Large intestine (tissue), 3 donors: ENCODE measurements around the gene ABHD8. TPM values are rescaled to one million over a fixed set of nuclear protein-coding genes. Genes with fewer than 3 reads are reported as not detected.

Source experiments
- DNase-seq, 2 donors: peaks; one replicate each; pipeline versions ENCODE4 v3.0.0 to v3.0.0-alpha.2; 2013
- H3K27ac ChIP-seq: one replicate; pipeline ENCODE4 v1.5.1; 2013; ENCODE audit warnings: low read length
- H3K27me3 ChIP-seq: 2 replicates; pipeline ENCODE4 v1.6.1; 2013; ENCODE audit warnings: low read length; ENCODE audit not compliant: control insufficient read depth, insufficient read depth
- H3K36me3 ChIP-seq: 2 replicates; pipeline ENCODE4 v1.6.1; 2013; ENCODE audit warnings: low read length; ENCODE audit not compliant: control insufficient read depth, insufficient read depth
- H3K4me1 ChIP-seq: one replicate; pipeline ENCODE4 v1.6.1; 2013; ENCODE audit warnings: low read length; ENCODE audit not compliant: control insufficient read depth, insufficient read depth
- H3K4me3 ChIP-seq: one replicate; pipeline ENCODE4 v1.5.1; 2013; ENCODE audit warnings: low read length
- H3K9me3 ChIP-seq: one replicate; pipeline ENCODE4 v1.6.1; 2013; ENCODE audit warnings: mild to moderate bottlenecking, low read depth, low read length, moderate library complexity; ENCODE audit not compliant: control insufficient read depth
- WGBS: methylation state at CpG from one replicate; pipeline ENCODE4 v1.1.5; 2013; ENCODE audit warnings: low lambda C conversion rate; ENCODE audit not compliant: insufficient coverage; 5-methylcytosine and 5-hydroxymethylcytosine counted together
- polyA plus RNA-seq: library from polyadenylated mRNA; unstranded; fragments of 120-200 nt; gene quantifications from one replicate; pipeline ENCODE4 v1.2.1, GENCODE V29; 2013

Gene ABHD8
- polyA plus RNA-seq, 1 donor = 5.0 TPM

DNA sequence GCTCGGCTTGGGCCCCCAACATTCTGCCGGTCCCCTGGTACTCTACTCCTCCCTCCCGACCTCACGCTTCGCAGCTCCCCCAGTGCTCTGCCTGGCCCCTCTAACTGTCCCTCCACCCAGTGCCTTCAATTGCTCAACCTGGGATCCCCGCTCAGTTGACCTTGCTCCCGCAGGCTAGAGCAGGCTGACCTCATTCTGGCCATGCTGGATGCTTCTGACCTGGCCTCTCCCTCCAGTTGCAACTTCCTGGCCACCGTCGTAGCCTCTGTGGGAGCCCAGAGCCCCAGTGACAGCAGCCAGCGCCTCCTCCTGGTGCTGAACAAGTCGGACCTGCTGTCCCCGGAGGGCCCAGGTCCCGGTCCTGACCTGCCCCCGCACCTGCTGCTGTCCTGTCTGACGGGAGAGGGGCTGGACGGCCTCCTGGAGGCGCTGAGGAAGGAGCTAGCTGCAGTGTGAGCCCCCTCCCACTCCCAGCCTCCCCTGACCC is 37.7 kb upstream of the ABHD8 start:
- Histone ChIP-seq H3K9me3 (peaks cover 9% of the 10 kb centered on the region), H3K27me3 (no peaks in the 10 kb centered on the region), H3K4me3 (no peak overlapping the region), H3K4me1 (peaks cover 16% of the 10 kb centered on the region), H3K27ac (no peak overlapping the region), H3K36me3 (peaks cover 6% of the 10 kb centered on the region)
- no CpG with 5 or more reads among the region's 17 CpGs for WGBS
- DNase-seq = no peak

DNA sequence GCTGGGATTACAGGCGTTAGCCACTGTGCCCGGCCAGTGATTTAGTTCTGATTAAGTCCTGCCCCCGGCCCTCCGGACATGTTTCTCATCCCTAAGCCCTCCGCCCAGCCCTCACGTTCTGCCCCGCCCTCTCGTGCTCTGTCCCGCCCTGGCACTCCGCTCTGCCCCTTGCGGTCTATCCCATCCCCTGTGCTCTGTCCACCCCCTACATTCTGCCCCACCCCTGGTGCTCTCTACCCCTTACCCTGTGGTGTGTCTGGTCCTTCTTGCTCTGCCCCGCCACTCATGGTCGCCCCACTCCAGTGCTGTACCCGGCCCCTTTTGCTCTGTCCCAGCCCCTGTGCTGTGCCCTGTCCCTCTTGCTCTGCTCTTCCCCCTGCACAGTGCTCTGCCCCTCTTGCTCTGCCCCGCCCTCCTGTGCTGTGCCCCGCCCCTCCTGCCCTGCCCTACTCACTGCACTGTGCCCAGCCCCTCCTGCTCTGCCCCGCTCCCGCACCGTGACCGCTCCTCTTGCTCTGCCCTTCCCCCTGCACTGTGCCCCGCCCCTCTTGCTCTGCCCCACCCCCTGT is 37.2 kb upstream of the ABHD8 start:
- H3K4me3 ChIP-seq = peak overlapping the region; percentile 6
- peak in 1 of 2 donors; percentile 77 for DNase-seq

DNA sequence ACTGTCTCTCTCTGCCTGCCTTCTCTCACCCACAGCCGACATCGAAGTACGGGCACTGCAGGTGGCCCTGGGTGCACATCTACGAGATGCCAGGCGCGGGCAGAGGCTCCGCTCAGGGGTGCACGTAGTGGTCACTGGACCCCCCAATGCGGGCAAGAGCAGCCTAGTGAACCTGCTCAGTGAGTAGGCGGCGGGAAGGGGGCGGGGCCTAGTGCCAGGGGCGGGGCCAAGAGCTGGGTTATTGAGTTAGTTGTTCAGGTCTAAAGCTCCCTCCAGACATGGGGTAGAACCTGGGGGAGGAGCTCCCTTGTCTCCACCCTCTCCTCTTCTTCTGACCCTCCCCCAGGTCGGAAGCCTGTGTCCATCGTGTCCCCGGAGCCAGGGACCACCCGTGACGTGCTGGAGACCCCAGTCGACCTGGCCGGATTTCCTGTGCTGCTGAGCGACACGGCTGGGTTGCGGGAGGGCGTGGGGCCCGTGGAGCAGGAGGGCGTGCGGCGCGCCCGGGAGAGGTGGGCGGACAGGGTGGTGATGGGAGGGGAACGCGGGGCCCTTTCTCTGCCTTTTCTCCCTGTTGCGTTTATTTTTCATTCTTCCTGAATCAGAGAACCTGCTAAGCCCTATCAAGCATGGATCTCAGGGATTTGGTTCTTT is 36.0 kb upstream of the ABHD8 start:
- Histone ChIP-seq H3K27me3 (no peaks in the 10 kb centered on the region), H3K27ac (no peak overlapping the region), H3K9me3 (peaks cover 9% of the 10 kb centered on the region), H3K4me3 (no peak overlapping the region), H3K4me1 (peaks cover 20% of the 10 kb centered on the region), H3K36me3 (peaks cover 6% of the 10 kb centered on the region)
- DNase-seq = no peak
- no CpG with 5 or more reads among the region's 34 CpGs for WGBS

More for the DNA sequence above, 37.2 kb upstream of the ABHD8 start:
- Histone ChIP-seq H3K27ac (no peak overlapping the region), H3K9me3 (peaks cover 9% of the 10 kb centered on the region), H3K27me3 (no peaks in the 10 kb centered on the region), H3K4me1 (peaks cover 16% of the 10 kb centered on the region), H3K36me3 (peaks cover 6% of the 10 kb centered on the region)
- 28% methylated on average over 4 of the region's 21 CpGs for WGBS

DNA sequence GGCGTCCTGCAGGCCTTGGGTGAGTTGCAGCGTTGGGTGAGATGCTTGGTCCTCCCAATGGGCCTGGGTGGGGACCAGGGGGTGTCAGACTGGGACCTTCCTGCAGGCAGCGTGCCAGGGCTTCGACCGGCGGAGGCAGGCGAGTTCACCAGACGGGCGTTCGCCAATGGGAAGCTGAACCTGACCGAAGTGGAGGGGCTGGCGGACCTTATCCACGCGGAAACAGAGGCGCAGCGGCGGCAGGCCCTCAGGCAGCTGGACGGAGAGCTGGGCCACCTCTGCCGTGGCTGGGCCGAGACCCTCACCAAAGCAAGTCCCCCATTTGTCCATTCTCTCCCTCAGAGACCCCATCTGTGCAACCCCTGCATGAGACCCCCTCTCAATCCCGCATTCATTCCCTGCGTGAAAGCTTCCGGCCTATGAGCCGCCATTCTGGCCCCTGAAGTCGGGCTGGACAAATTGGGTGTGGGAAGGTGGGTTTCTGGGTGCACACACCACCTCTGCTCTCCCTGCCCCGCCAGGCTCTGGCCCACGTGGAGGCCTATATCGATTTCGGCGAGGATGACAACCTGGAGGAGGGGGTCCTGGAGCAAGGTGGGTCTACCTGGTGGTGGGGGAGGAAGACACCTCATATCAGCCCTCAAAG is 35.3 kb upstream of the ABHD8 start:
- H3K27me3 ChIP-seq = no peaks in the 10 kb centered on the region
- no CpG with 5 or more reads among the region's 30 CpGs for WGBS
- H3K4me3 ChIP-seq = peak overlapping the region; percentile 82
- no peak overlapping the region for H3K27ac ChIP-seq
- no peak for DNase-seq
- peaks cover 9% of the 10 kb centered on the region for H3K9me3 ChIP-seq
- H3K36me3 ChIP-seq = peaks cover 6% of the 10 kb centered on the region
- peaks cover 26% of the 10 kb centered on the region for H3K4me1 ChIP-seq

DNA sequence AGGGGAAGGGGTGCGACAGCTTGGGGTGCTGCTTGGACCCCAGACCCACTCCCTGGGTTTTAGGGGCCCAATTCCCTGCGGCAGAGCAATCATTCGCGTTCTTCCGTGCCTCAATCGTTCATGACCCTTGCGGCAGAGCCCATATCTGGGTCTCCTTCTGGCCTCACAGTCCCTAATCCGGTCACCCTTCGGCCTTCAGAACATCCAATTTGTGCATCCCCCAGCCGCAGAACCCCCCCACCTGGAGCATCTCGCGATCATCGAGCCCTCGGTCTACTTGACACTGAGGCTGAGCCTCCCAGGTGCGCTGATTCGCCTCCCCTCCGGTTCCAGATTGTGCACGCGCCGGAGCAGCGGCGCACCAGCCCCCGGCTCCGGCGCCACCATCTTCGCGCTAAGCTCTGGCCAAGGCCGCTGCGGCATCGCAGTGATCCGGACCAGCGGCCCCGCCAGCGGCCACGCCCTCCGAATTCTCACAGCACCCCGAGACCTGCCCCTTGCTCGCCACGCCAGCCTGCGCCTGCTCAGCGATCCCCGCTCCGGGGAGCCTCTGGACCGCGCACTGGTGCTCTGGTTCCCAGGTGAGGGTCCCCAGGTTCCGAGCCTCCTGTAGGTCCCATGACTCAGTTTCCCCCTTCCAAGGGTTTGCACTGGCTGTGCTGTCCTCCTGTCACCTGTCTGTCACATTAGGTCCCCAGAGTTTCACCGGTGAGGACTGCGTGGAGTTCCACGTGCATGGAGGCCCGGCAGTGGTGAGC is 34.6 kb upstream of the ABHD8 start:
- WGBS = no CpG with 5 or more reads among the region's 50 CpGs
- H3K9me3 ChIP-seq = peaks cover 14% of the 10 kb centered on the region
- peak overlapping the region; percentile 82 for H3K4me3 ChIP-seq
- H3K27me3 ChIP-seq = no peaks in the 10 kb centered on the region
- DNase-seq = peak in 1 of 2 donors; percentile 33
- H3K36me3 ChIP-seq = peaks cover 6% of the 10 kb centered on the region
- peaks cover 26% of the 10 kb centered on the region for H3K4me1 ChIP-seq
- H3K27ac ChIP-seq = peak overlapping the region; percentile 98

DNA sequence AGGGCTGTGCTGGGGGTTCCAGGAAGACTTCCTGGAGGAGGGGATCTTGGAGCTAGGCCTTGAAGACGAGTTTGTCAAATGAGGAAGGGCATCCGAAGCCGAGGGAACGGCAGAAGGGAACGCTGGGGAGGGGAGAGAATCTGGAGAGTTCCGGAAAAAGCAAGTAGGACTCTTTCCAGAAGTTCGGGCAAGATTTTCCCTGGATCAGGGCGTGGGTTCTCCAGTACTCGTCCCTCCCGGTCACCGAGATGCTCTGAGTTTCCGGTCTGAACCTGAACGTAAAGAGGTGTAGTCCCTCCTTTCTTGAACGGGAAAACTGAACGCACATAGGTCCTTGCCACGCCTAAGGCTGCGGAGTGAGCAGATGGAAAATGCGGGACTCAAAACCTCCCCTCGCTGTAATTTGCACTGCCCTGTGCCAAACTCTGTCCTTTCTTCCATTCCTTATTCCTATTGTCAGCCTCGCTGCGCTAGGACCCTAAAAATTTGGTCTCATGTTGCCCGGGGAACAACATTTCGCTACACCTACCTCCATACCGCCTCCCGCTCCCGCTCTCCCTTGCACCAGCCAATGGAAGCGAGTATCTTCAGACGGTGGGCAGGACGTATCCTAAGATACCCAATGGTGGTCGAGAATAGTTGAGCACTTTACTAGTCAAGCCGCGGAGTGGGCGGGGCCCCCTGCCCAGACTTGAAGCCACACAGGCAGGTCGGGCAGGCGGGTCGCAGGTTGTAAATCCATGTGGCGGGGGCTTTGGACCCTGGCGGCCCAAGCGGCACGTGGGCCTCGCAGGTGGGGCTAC is 33.8 kb upstream of the ABHD8 start, which contains the start of gene GTPBP3:
GTPBP3 (plus strand) TSS at position 682 of the 803 bp plus-strand sequence; CDS start at position 741, 59 bp downstream.
- H3K27ac ChIP-seq = peak within 1 kb of the TSS; percentile 98
- peak; percentile 95 to 98 for DNase-seq
- H3K4me1 ChIP-seq = peaks cover 26% of the 10 kb centered on the region
- no CpG with 5 or more reads among the region's 41 CpGs for WGBS
- peak within 1 kb of the TSS; percentile 82 for H3K4me3 ChIP-seq
- peaks cover 6% of the 10 kb centered on the region for H3K36me3 ChIP-seq
- peaks cover 17% of the 10 kb centered on the region for H3K9me3 ChIP-seq
- H3K27me3 ChIP-seq = no peaks in the 10 kb centered on the region

DNA sequence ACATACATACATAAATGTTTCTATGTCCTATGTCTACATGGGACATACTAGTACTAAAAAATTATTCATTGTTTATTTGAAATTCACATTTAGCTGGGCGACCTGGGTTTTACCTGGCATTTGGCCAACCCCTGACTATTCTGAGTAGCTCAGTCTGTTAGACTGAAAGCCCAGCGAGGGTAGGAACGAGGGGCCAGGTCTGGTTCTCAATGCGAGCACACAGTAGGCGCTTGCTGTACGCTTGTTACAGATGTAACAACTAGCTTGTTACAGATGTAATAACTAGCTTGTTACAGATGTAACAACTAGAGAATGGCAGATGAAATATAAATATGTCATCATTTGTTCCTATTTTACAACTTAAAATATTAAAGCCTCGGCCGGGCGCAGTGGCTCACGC is 32.4 kb upstream of the ABHD8 start:
- Histone ChIP-seq H3K27me3 (peaks cover 1% of the 10 kb centered on the region), H3K4me3 (no peak overlapping the region), H3K36me3 (peaks cover 4% of the 10 kb centered on the region), H3K9me3 (peaks cover 17% of the 10 kb centered on the region), H3K4me1 (peaks cover 23% of the 10 kb centered on the region), H3K27ac (no peak overlapping the region)
- DNase-seq = no peak
- no CpG with 5 or more reads among the region's 10 CpGs for WGBS

DNA sequence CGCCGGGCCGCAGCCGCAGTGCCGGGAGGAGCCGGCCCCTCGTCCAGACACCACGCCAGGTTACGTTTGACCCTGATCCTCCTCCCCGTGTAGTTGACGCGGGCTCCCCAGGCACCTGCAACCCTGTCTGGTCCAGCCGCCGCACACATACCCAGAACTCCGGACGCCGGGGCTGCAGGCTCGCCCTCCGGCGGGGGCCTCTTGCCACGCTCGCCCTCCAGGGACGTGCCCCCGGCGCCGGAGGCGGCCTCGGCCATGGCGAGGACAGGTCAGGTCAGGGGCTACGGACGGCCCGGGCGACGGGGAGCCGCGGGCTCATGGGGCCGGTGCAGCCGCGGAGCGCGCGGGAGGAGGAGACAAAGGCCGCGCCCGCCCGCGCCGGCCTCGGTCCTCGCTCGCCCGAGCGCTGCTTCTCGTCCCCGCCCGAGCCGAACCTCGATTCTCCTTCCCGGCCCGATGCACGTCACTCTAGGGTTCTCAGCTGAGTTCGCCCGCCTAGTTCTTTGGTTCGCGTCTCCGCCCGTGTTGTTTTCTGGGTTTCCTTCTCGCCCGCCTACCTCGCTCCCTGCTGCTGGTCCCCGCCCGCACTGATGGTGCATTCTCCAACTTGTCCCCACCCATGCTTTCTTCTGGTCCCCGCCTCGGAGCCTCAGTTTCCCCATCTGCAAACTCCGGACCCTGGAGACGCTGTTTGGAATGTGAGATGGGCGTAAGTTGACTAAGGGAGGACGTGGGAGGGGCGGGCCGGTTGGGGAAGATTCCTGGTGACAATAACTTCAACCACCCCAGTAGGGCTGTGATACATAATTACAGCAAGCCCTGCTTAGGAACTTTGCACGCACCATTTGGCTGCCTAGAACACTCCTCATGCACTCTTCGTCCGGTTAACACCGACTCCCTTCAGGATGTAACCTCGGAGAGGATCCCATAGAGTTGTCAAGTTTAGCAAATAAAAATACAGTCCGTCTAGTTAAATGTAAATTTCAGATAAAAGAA is 31.5 kb upstream of the ABHD8 start, which contains the start of gene ANO8:
ANO8 (minus strand) TSS at position 442 of the 996 bp plus-strand sequence; CDS start at position 257, 185 bp downstream.
- peaks cover 23% of the 10 kb centered on the region for H3K4me1 ChIP-seq
- DNase-seq = peak; percentile 94 to 99
- peaks cover 22% of the 10 kb centered on the region for H3K9me3 ChIP-seq
- H3K4me3 ChIP-seq = peak within 1 kb of the TSS; percentile 50
- peaks cover 4% of the 10 kb centered on the region for H3K36me3 ChIP-seq
- WGBS = 0% methylated on average over 1 of the region's 86 CpGs
- H3K27ac ChIP-seq = no peak within 1 kb of the TSS
- peaks cover 10% of the 10 kb centered on the region for H3K27me3 ChIP-seq
